ENCODE measurements around the gene CPSF4L.

Gene CPSF4L

DNA sequence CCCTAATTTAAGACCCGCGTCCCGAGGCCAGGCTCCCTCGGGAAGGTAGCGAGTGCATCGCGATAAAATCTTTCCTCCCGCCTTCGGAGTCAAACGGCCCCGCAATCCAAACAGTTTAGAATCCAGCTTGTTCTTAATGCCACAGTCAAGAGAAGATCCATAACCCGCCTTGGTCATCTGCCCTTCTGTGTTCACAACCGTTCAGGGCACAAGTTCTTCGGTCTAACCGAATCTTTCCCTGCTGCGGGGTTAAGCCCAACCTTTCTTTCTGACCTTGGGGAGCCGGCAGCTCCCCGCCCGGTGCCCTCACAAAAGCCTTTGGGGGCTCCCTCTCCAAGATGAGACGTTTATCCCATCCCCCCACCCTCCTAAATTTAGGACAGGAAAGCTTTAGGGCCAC lies 30.3 kb downstream of the CPSF4L start:
- TF ChIP-seq, protein P1, sequence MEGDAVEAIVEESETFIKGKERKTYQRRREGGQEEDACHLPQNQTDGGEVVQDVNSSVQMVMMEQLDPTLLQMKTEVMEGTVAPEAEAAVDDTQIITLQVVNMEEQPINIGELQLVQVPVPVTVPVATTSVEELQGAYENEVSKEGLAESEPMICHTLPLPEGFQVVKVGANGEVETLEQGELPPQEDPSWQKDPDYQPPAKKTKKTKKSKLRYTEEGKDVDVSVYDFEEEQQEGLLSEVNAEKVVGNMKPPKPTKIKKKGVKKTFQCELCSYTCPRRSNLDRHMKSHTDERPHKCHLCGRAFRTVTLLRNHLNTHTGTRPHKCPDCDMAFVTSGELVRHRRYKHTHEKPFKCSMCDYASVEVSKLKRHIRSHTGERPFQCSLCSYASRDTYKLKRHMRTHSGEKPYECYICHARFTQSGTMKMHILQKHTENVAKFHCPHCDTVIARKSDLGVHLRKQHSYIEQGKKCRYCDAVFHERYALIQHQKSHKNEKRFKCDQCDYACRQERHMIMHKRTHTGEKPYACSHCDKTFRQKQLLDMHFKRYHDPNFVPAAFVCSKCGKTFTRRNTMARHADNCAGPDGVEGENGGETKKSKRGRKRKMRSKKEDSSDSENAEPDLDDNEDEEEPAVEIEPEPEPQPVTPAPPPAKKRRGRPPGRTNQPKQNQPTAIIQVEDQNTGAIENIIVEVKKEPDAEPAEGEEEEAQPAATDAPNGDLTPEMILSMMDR (IDR thresholded peaks at IDR 0.05; ENCODE audit: borderline replicate concordance, insufficient read depth, low read depth, low read length), result no peak
- H3K4me3 ChIP-seq (ENCODE audit: low read depth, low read length), result peak overlapping the region; percentile 87

DNA sequence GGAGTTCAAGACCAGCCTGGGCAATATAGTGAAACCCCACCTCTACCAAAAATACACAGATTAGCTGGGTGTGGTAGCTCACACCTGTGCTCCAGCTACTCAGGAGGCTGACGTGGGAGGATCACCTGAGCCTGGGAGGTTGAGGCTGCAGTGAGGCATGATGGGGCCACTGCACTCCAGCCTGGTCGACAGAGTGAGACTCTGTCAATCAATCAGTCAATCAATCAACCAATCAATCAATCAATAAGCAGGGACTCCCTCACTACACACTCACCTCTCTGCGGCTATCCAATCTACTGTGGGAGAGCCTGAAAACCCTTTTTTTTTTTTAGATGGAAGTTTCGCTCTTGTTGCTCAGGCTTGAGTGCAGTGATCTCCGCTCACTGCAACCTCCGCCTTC lies 31.6 kb downstream of the CPSF4L start:
- no peak overlapping the region for H3K4me3 ChIP-seq (ENCODE audit: low read depth, low read length)
- TF ChIP-seq, protein P1 (IDR thresholded peaks at IDR 0.05; ENCODE audit: borderline replicate concordance, insufficient read depth, low read depth, low read length), result no peak

DNA sequence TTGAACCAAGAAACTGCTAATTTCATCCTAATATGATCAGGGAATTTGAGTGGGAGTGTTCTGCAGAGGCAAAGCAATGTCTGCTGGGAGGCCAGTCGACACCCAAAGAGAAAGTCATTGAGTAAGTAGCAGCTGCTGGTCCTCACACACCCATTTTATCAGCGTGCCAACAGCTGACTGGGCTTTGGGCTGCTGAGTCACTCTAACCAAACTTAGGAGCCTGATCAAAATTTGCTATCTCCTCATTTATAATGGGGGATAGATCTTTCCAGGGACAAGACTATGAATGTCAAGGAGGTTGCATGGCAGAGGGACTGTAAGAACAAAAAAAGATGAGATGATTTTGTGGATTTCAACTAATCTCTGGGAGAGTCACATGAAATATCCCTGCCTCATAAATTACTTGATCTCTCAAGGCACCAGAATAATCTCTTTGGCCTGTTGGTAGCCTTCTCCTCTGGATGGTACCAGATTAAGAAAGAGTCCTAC lies 32.9 kb downstream of the CPSF4L start:
- TF ChIP-seq, protein P1 (IDR thresholded peaks at IDR 0.05; ENCODE audit: borderline replicate concordance, insufficient read depth, low read depth, low read length), result no peak
- no peak overlapping the region for H3K4me3 ChIP-seq (ENCODE audit: low read depth, low read length)

DNA sequence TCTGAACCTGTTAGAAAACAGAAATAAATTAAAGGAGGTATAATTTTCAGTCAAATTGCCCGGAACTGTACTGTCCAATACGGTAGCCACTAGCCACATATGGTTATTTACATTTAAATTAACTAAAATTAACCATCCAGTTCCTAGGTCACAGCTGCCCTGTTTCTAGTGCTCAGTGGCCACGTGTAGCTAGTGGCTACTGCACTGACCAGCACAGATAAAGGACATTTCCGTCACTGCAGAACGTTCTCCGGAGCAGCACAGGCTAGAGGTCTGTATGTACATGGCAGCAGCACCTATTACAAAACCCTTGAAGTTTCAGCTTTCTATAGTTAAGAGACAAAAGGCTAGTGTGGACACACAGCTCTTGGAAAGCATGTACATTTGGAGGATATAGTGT lies 33.7 kb downstream of the CPSF4L start:
- H3K4me3 ChIP-seq (ENCODE audit: low read depth, low read length), result no peak overlapping the region
- TF ChIP-seq, protein P1 (IDR thresholded peaks at IDR 0.05; ENCODE audit: borderline replicate concordance, insufficient read depth, low read depth, low read length), result no peak

DNA sequence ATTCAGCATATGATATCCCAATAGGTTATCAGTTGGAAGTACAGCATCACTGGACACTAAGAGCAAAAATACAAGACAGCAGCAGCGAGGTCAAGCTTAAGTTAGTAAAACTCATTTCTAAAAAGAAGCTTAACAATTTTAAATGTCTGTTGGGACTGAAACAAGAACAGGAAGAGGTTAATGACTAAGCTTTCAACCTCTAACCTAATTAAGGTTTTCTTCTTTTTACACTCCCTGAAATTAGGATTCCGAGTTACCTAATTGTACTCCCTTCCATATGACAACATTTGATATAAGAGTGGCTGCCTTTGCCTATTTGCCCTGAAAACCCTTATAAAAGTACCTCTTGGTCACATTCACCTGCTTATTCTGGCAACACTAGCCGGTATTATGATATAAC lies 34.3 kb downstream of the CPSF4L start:
- TF ChIP-seq, protein P1 (IDR thresholded peaks at IDR 0.05; ENCODE audit: borderline replicate concordance, insufficient read depth, low read depth, low read length), result no peak

DNA sequence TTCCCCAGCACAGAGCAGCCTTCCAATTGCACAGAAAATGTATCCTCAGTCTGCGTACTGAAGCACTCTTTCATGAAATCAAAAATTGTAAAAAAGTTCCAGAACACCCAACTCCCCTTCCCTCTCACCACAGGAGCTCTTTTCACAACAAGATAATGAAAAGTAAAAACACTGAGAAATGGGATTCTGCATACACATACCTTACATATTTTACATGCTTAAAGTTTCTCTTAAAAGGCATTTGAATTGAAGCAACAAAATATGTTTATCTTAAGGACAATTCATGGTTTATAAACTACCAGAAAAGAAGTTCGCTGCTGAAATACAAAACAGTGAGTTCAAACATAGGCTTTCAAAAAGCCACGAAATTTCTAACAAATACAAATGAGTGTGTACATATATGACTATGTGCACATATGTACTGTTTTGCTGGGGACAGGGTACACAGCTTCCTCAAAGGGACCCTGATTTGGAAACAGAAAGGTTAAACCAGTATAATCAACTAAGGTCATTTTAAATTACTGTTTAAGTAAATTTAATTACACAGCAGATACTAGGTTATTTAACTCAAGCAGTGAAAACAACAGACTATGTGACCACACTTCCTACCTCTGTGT lies 35.0 kb downstream of the CPSF4L start:
- TF ChIP-seq, protein P1 (IDR thresholded peaks at IDR 0.05; ENCODE audit: borderline replicate concordance, insufficient read depth, low read depth, low read length), result no peak
- no peak overlapping the region for H3K4me3 ChIP-seq (ENCODE audit: low read depth, low read length)

More for the DNA sequence above, 34.3 kb downstream of the CPSF4L start:
- H3K4me3 ChIP-seq (ENCODE audit: low read depth, low read length), result no peak overlapping the region

DNA sequence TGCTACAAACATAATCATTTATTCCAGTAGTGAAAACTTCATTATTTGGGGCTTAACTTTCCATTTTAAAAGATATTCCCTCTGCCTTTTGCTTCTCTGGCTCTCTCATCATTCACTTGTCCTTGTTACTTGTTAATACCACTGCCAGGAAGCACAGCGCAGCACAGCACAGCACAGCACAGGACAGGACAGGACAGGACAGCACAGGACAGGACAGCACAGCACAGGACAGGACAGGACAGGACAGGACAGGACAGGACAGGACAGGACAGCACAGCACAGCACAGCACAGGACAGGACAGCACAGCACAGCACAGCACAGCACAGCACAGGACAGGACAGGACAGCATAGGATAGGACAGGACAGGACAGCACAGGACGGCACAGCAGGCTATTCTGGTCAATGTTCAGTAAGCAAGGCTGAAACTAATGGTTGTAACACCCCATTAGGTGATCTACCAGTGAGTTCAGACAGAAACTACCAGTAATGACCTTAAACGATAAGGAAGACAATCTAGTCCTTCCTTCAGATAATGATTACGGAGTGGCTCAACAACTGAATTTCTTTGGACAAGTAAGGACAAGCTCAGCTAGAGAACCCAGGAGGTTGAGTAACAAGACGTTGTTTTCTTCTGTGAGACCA lies 36.9 kb downstream of the CPSF4L start:
- TF ChIP-seq, protein P1 (IDR thresholded peaks at IDR 0.05; ENCODE audit: borderline replicate concordance, insufficient read depth, low read depth, low read length), result no peak

More for the DNA sequence above, 36.9 kb downstream of the CPSF4L start:
- no peak overlapping the region for H3K4me3 ChIP-seq (ENCODE audit: low read depth, low read length)

Data from GM12875 (cell line).